CD4-positive, alpha-beta T cell treated with Interleukin-4 for 4 hours (primary cell): ENCODE data around the gene L3MBTL4.
"Not testable (repeated sequence)": the region's sequence is repeated elsewhere in the genome, so short reads cannot be mapped to it uniquely, and the experiment has no call there.

Experiments
- DNase-seq: peaks from one replicate; pipeline ENCODE4 v3.0.0-alpha.2; 2020

The L3MBTL4 gene

DNA sequence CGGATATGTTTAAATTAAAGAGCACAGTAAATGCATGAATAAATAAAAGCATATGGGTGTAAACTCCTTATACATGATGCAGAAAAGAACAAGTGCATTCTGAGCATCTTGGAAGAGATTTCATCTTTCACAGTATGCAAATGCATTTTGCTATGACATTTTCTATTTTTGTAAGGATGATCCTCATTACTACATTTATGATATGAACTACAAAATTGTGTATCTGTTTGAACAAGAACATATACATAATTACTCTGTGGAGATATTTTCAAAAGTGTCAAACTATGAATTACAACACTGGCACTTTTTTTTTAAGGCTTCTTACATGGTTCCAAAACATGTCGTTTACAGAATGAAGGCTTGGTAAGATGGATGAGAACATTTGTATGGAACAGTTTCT lies 335.3 kb downstream of the L3MBTL4 start:
- DNase-seq: no peak

DNA sequence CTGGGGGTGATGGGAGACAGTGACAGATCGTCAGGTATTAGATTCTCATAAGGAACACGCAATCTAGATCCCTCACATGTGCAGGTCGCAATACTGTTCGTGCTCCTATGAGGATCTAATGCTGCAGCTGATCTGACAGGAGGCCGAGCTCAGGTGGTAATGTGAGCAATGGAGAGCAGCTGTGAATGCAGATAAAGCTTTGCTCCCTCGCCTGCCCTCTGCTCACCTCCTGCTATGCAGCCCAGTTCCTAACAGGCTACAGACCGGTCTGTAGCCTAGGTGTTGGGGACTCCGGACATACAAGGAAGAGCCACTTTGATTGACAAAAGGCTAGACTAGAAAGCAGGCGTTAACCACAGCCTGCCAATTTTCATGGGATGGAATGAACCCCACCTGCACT lies 335.8 kb downstream of the L3MBTL4 start:
- no peak for DNase-seq

DNA sequence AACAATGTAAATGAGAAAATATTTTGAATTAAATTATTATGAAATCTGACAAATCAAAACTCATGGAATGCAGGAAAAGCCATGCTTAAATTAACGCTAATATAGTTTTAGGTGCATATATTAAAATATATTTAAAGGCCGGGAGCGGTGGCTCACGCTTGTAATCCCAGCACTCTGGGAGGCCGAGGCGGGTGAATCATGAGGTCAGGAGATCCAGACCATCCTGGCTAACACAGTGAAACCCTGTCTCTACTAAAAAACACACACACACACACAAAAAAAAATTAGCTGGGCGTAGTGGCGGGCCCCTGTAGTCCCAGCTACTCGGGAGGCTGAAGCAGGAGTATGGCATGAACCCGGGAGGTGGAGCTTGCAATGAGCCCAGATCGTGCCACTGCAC lies 342.3 kb downstream of the L3MBTL4 start:
- DNase-seq: not testable (repeated sequence)

DNA sequence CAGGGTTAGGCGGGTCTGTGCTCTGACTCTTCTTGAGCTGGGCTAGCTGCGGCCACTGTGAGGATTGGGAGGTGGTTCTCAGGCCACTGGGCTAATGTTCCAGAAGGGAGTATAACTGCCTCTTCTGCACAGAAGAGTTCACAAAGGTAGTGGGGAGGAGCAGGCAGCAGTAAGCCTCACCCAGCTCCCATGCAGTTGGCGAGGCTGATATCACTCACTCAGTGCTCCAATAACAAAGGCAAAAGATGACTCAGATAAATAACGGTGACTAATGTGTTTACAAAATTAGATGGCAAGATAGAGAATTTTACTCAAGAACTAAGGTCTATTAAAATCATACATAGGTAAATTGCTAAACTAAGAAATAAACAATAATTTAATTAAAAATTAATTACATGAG lies 345.2 kb downstream of the L3MBTL4 start:
- no peak for DNase-seq

DNA sequence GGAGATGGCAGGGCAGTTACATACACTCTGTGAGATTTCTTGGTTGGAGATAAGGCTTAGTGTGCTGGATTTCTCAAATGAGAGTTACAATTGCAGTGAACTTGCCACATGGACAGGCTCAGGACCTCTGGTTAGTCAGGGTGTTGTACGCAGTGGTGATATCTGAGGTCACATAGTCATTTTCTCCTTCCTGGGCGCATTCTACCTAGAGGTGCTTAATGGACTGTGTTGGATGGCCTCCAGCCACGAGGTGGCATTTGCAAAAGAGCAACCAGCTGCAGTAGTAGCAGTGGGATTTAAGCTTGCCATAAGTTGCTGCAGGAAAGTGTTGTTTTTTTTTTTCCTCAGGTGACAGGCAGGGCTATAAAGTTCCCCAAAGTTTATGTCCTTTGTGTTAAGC lies 345.6 kb downstream of the L3MBTL4 start:
- DNase-seq: no peak

DNA sequence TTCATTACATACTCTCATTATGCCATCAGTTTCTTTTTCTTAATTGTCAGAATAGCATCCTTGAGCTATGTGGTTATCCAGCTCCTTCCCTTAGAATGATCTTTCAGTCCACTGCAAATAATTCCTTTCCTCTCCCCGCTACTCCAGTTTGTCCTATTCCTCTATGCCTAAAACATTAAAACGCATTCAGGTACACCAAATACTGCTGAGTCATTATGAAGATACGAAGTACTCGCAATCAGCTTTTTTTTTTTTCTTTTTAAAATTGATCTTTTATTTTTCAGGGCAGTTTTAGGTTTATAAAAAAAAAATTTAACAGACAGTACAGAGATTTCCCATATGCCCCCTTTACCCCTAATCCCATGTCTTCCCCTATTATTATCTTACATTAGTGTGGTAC lies 354.6 kb downstream of the L3MBTL4 start:
- no peak for DNase-seq

DNA sequence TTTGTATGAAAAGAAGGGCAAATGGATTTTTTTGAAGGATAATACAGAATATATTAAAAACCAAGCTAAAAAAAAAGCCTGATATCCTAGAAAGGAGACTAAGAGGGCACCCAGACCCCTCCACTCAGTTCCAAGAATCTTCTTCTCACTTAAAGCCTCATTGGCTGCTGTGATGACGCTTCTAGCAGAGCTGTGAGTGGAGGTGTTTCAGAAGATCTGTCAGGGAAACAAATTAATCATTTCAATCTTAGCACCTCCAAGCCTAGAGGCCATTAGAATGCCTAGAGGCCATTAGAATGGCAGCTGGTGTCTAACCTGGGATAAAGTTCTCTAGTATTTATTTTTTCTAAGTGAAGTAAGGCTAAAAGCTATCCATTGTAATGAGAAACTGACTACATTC lies 355.2 kb downstream of the L3MBTL4 start:
- DNase-seq: no peak

DNA sequence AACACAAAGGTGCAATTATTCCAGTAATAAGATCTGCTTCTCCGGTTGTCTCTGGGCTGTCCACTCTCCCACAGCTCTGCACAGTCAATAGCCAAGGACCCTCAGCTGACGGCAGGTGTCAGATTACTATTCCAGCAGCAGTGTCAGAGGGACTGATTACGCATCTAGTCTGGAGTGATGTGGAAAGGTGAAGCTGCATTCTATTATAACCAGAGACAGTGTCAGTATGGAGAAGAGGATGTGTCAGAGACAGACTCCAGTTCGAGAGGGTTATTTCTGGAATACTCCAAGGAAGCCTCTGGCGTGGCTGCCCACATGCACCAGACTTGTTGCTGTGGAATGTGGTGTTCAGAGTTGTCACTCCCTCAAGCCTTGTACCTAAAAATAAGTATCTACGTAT lies 355.8 kb downstream of the L3MBTL4 start:
- DNase-seq: no peak

DNA sequence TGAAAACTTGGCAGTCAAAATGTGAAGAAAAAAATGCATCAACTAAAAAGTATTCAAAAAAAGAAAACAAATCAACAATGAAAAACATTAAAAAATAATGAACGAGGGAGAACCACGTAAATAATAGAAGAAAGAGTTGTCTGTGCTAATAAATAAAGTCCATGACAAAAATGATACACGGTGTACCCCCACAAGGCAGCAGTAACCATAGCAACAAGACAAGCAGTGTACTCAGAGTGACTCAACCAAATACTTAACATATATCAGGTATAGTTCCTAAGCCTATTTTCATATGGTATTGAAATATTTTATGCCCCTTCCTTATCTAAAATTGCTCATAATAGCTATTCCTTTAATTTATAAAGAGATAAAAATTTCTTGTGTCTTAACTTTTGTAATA lies 357.1 kb downstream of the L3MBTL4 start:
- no peak for DNase-seq

DNA sequence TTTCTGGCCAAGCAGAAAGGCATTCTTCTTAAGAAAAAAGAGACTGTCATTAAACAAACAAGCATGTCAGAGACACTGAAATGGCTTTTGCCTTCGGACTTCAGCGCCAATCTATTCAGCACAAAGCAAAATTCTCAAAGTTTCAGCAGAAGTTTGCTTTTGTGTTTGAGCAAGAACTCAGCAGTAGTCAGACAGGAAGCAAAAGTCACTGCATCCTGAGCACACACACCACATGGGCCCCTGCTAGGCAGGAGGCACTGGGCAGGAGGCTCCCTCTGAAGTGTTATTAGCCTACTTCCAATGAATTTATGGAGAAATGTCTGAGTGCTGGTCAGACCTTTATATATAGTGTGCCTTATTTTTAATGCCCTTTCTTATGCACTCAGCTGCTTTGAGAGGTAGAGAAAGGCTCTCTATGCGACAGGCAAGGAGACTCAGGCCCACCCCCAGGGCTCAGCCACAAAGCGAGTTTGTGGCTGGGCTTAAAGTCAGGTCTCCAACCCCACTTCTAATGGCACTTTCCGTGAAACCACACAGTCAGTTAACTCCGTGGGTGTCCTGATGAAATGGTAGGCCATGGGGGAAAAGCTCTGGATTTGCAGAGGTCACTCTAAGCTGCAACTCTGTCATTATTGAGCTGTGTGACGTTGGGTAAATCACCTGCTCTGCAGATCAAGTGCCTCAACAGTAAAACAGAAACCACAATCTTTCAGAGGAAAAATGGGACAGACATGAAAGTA lies 358.4 kb downstream of the L3MBTL4 start:
- DNase-seq: no peak

DNA sequence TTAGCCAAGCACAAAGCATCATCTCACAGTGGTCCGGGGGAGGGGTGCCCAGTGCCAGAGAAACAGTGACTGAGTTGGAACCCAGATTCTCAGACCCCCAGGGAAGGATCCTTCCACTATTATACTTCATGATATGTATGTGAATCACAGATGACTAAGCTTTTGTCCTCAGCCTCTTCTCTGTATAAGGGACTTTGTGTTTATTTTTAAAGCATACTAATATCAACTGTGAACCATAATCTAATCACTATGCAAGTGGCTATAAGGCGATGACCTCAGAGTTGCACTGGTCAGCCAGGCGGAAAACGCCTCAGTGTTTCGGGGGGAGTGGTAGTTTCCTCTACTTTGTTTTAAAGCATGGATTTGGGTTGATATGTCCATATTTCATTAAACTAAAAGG lies 359.0 kb downstream of the L3MBTL4 start:
- no peak for DNase-seq

DNA sequence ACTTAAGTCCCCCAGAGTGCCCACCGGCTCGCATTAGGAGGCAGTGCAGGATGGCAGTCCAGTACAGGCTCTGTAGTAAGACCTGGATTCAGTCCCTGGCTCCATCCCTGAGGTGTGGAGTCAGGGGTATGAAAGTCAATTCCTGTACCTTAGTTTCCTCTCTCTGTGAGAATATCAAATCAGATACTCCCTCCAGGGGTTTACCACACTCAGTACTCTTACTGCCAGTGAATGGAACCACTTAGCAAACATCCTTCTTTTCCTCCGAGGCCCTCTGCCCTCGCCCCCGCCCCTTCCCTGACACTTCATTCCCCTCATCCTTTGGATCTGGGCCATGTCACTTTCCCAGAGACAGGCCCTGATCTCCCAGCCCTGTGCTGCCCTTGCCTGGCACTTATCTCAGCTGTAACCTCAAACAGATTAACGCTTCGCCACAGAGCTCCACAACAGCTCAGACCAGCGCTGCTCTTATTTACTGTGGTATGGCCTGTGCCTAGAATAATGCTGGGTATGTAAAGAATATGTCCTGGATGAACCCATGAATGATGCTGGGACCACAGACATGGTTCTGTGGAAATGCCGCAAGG lies 360.4 kb downstream of the L3MBTL4 start:
- no peak for DNase-seq

DNA sequence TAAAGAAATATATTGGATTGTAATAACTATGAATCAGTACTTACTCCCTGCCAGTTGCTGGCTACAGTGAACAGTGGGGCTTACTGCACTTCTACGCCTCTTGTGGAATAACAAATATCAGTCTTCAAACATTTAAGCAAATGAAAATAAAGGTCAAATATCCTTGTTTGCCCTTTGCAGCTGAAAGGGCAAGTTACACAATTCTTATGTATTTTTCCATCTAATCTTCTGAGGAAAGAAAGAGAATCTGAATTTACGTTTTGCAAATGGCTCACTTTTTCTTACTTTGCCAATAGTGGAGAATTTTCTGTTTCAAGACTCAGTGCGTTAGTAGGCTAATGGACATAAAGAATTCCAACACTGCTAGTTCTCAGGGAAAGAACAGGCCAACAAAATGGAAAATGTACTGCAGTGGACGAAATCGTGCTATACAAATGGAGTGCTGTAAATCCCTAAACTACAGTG lies 362.2 kb downstream of the L3MBTL4 start:
- DNase-seq: no peak

DNA sequence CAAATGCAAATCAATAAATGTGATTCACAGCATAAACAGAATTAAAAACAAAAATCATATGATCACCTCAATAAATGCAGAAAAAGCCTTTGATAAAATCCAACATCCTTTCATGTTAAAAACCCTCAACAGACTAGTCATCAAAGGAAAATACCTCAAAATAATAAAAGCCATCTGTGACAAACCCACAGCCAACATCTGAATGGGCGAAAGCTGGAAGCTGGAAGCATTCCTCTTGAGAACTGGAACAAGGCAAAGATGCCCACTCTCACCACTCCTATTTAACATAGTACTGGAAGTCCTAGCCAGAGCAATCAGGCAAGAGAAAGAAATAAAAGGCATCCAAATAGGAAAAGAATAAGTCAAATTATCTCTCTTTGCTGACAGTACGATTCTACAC lies 367.1 kb downstream of the L3MBTL4 start:
- DNase-seq: not testable (repeated sequence)

DNA sequence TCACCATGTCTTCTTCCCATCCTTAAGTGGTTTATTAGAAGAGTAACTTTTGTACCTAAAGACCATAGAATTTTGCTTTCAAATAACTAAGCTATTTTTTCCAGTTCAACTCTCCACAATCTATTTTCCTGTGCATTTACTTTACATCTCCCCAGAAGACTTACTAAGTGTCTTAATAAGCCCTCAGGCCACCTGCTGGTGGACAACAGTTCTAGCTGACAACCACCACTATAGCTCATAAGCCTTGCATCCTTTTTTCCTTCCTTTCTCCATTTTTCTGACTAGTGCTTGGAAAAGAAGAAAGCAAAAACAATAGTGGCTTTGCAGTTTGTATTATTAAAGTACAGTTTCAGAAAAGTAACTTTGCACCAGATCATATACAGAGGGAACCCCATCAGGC lies 369.9 kb downstream of the L3MBTL4 start:
- no peak for DNase-seq

DNA sequence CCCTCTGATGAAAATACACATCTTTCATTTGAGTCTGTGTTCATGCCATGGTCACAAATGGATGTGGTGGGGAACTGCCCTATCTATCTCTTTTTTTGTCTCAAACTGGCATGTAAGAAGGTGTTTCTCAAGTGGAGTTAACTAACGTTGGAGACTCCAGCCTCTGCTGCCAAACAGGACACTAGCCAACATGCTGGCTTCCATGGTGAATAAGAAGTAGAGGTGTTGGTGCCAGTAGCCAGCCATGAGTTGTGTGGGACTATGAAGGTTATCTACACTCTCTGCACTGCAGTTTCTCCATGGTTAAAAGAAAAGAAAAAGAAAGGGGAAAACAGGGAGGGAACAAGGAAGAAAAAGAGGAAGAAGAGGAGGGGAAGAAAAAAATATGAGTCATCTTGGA lies 370.4 kb downstream of the L3MBTL4 start:
- no peak for DNase-seq

DNA sequence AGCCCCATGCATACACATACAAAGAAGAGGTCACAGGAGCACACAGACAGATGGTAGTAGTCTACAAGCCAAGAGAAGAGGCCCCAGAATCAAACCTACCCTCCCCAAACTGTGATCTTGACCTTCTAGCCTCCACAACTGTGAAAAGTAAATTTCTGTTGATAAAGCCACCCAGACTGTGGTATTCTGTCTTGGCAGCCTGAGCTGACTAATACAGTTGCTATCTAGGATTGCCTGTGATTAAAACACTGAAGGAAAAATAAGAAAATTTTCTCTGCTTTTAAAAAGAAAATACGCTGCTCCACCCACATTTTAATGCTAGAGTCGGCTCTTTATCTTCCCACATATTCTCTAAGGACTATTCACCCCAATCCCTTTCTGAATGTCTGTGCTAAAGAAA lies 375.7 kb downstream of the L3MBTL4 start:
- DNase-seq: no peak

DNA sequence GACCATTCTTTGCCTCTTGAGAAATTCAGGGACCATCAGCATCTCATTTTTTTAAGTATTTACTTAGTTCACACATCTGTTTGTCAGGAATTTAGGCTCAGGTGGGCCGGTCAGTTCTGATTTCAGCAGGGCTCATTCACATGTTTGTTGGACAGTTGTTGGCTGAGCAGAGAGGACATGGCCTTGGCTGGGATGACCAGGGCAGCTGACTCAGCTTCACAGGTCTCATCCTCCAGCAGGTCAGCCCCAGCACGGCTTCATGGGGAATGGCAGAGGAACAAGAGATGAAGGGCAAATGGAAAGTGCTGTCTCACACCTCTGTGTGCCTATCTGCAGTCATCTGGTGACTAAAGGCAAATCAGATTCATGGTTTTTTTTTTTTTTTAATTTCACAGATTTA lies 383.3 kb downstream of the L3MBTL4 start:
- DNase-seq: no peak

DNA sequence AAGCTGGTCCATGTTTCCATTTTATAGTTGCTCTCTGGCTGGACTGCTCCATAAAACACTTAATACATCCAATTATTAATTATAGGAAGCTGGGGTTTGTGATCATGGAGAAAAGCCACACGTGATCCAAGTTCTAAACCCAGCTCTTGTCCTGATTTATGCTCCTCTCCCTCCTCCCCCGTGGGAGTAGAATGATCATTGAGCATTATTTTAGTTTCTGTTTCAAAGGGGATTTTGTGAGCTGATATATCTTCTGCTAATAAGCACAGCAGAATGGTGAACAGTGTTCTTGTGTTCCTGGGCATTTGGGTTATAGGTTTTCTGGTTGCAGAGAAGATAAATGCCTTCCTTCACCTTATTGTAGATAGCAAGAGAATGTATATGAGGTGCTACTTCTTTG lies 383.7 kb downstream of the L3MBTL4 start:
- no peak for DNase-seq

DNA sequence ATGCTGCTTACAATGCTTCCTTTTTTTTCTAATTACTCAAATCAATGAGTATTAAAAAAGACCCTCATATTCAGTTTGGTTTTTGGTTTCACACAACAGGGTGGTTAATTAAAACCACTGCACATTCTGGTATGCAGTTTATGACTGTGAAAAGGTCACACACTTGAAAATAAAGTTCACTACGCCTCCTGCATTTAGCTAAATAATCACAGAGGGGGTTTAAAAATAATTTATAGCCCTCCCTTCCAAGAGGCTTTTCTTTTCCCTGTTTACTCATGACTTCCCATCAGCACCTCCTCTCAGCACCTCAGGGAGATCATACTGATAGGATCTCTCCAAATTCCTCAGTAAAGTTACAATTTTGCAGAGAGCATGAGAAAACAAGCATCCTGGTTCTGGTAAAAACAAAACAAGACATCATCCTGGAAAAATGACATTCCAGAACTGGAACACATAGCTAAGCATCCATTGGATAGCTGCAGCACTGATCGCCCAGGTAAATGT lies 389.9 kb downstream of the L3MBTL4 start:
- DNase-seq: no peak

DNA sequence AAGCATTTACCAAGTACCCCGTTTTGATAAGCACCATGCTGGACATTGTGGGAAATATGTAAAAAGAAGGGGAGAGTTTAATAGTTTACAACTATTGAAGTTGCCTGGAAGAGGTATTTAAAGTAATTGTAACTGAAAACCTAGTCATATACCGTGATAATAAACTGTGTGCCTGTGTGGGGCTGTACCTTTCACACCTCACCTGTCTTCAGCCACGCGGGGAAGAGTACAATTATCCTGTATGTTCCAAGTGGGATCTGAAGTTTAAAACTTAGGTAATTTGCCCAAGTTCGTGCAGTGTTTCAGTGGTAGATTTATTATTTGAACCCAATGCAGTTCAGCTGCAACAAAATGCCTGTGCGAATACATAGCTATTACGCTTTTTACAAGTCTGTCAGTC lies 391.2 kb downstream of the L3MBTL4 start:
- no peak for DNase-seq

DNA sequence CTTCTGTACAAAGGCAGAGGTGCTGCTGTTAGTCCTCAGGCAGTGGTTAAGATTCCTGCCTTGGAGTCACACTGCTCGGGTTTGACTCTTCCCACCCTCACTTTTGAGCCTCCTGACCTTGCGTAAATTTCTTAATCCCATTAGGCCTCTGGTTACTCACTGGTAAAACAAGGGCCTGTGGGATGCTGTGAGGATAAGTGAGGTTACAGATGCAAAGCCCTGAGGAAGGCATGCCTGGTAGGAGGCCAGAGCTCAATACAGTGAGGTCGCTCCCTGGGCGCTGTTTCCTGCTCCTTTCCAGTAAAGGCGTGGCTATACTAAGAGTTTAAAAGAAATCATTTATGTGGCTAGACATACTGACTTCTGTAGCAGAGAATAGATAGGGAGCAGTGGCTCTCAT lies 391.9 kb downstream of the L3MBTL4 start:
- no peak for DNase-seq

DNA sequence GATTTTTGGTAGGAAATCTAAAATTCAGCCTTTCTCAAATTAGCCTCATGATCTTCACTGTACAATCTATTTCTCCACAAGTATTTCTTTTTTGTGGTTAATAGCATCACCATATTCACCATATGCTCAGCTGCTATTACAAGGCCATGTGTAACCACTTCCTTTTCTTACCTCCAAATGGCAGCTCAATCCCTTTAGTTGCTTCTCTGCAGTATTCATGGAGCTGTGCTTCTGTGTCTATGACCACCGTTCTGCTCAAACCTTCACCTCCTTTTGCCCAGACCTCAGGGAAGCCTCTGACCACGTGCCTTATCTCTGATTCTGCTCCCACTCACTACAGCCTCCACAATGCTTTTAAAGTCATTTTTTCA lies 392.7 kb downstream of the L3MBTL4 start:
- no peak for DNase-seq

DNA sequence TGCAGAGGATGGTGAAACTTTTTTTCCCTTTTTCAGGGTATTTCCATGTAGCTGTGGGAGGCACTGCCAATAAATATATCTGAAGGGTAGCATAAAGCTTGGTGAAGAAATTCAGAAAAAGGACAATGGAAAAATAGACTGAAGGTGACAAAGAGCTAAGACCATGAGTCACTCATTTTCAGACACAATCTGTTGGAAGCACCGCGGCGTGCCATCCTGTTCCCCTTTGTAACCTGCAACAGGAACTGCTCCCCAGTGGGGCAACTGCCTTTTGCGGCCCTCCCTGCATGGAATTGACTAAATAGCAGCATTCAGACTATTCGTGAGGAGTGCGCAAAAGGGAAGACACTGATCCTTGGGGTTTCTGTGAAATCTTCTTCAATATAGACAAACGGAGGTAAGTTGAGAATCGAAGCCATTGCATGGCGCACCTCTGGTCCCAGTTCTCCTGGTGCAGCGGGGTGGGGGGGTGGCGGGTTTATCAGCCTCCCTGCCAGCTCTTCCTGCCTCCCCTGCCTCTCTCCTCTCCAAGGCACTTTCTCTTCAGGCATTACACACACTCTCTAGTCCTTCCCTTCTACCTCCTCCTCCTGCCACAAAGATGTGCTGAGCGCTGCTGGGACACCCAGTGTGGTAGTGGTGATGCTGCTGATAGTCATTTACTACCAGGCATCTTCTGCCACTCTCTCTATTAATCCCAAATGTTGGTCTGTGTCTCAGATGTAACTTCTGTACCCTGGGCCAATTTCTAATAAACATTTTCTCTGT lies 393.2 kb downstream of the L3MBTL4 start:
- no peak for DNase-seq
